AG09309 (cell line): ENCODE data around the gene OCIAD1.
"Not testable (repeated sequence)": the region's sequence is repeated elsewhere in the genome, so short reads cannot be mapped to it uniquely, and the experiment has no call there.

ENCODE experiments used
- DNase-seq: peaks from one replicate; pipeline ENCODE4 v3.0.0-alpha.2; 2010; ENCODE audit warnings: low read depth
- H3K4me3 ChIP-seq: 2 replicates; pipeline ENCODE4 v1.5.1; 2011; ENCODE audit warnings: mild to moderate bottlenecking, low read depth, low read length, moderate library complexity; ENCODE audit not compliant: control insufficient read depth
- CTCF ChIP-seq: IDR thresholded peaks from 2 replicates; pipeline ENCODE4 v1.5.1; 2011; ENCODE audit warnings: mild to moderate bottlenecking, low read depth, low read length, inconsistent platforms; ENCODE audit not compliant: insufficient read depth, control insufficient read depth; ENCODE audit errors: missing control alignments

OCIAD1 gene

GRCh38 chr4:48862038-48862437 is 31.1 kb downstream of the OCIAD1 start:
- H3K4me3 ChIP-seq = no peak overlapping the region
- no peak for DNase-seq
- TF ChIP-seq CTCF = no peak

GRCh38 chr4:48862661-48863060 is 31.8 kb downstream of the OCIAD1 start:
- no peak for TF ChIP-seq CTCF
- no peak overlapping the region for H3K4me3 ChIP-seq
- no peak for DNase-seq

- DNase-seq = no peak
- no peak for TF ChIP-seq CTCF
- no peak overlapping the region for H3K4me3 ChIP-seq
Observed at GRCh38 chr4:48863728-48864127, 32.8 kb downstream of the OCIAD1 start.

GRCh38 chr4:48864696-48865095 is 33.8 kb downstream of the OCIAD1 start:
- H3K4me3 ChIP-seq, DNase-seq: not testable (repeated sequence)

GRCh38 chr4:48877827-48878535 is 47.1 kb downstream of the OCIAD1 start:
- H3K4me3 ChIP-seq = no peak overlapping the region
- no peak for DNase-seq
- TF ChIP-seq CTCF = no peak

GRCh38 chr4:48879561-48880442 is 48.9 kb downstream of the OCIAD1 start:
- no peak for TF ChIP-seq CTCF
- no peak for DNase-seq
- H3K4me3 ChIP-seq = no peak overlapping the region

GRCh38 chr4:48881646-48882045 is 50.8 kb downstream of the OCIAD1 start:
- not testable (repeated sequence) for H3K4me3 ChIP-seq, DNase-seq

GRCh38 chr4:48889750-48890149 is 58.9 kb downstream of the OCIAD1 start:
- DNase-seq, H3K4me3 ChIP-seq: not testable (repeated sequence)
